ENCODE measurements around the gene DCLK1.

Gene DCLK1

DNA sequence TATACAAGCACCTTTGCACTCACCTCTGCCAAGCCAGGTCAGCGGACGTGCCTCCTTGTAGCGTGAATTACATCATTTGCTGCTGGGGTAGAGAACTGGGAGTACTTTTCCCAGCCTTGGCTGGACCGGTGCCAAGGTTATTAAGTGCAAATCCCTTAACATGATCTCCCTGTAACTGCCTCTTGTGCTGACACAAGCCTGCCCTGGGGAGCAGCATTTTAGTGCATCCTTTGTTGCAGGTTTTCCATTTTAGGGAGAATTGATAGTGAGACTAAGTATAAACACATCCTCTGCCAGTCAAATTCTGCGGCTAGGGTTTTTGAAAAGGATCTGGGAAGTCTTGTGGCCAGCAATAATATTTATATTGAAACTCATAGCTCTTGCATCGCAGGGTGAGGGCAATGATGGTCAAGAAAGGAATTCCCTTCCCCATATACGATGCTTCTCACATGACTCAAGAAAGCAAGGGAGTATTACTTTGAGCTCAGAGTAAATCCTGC lies 32.7 kb upstream of the DCLK1 start:
- Histone ChIP-seq H3K4ac (ENCODE audit: low read depth, low read length) (no peak overlapping the region), H4K8ac (ENCODE audit: low read depth, low read length) (no peak overlapping the region), H3K79me1 (ENCODE audit: low read length) (no peaks in the 10 kb centered on the region), H3K23ac (ENCODE audit: low read length) (no peak overlapping the region), H3K9ac (ENCODE audit: low read length) (no peak overlapping the region), H3K79me2 (ENCODE audit: control insufficient read depth, insufficient read depth, low read length) (no peaks in the 10 kb centered on the region), H3K27ac (ENCODE audit: low read depth, low read length) (no peak overlapping the region), H2BK15ac (replicated peaks; ENCODE audit: low read depth) (no peak overlapping the region), H3K4me1 (ENCODE audit: control insufficient read depth, low read depth, low read length) (no peaks in the 10 kb centered on the region), H2BK5ac (ENCODE audit: low read length) (no peak overlapping the region), H3K4me3 (ENCODE audit: low read length) (no peak overlapping the region), H3K36me3 (ENCODE audit: control insufficient read depth, insufficient read depth, low read length) (no peaks in the 10 kb centered on the region), H2AK5ac (ENCODE audit: low read length) (no peak overlapping the region), H3K27me3 (ENCODE audit: insufficient read depth, low read length, poor library complexity) (no peaks in the 10 kb centered on the region), H3K4me2 (ENCODE audit: low read length) (no peak overlapping the region), H4K5ac (ENCODE audit: low read length) (no peak overlapping the region), H2BK120ac (ENCODE audit: low read depth, low read length) (no peak overlapping the region), H3K18ac (ENCODE audit: low read length) (no peak overlapping the region), H3K56ac (ENCODE audit: low read length) (no peak overlapping the region)
- WGBS (ENCODE audit: extremely low coverage, insufficient coverage, low lambda C conversion rate): no CpG with 5 or more reads among the region's 7 CpGs
- DNase-seq: no peak

DNA sequence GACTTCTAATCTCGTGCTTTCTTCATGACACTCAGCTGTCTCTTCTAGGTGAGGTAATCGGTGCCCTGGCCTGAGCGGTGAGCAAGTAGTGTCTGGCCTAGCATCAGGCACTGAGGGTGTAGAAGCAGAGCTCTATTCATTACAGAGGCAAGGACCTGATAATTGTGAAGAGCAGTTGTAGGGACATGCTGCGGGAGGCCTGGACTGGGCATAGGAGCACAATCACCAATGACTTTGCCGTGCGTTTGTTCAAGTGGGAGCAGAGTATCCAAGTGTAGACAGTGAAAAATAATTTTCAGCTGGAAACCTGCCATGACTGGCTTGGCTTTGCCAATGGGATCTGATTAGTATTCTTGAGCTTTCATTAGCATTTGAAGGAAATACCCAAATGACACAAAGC lies 32.1 kb upstream of the DCLK1 start:
- DNase-seq: peak; percentile 17
- H4K5ac ChIP-seq (ENCODE audit: low read length): no peak overlapping the region
- H3K4me3 ChIP-seq (ENCODE audit: low read length): no peak overlapping the region
- no peak overlapping the region for H2BK5ac ChIP-seq (ENCODE audit: low read length)
- no peak overlapping the region for H3K18ac ChIP-seq (ENCODE audit: low read length)
- H3K4ac ChIP-seq (ENCODE audit: low read depth, low read length): no peak overlapping the region
- no peaks in the 10 kb centered on the region for H3K36me3 ChIP-seq (ENCODE audit: control insufficient read depth, insufficient read depth, low read length)
- H3K9ac ChIP-seq (ENCODE audit: low read length): no peak overlapping the region
- H3K4me2 ChIP-seq (ENCODE audit: low read length): no peak overlapping the region
- no peak overlapping the region for H3K23ac ChIP-seq (ENCODE audit: low read length)
- H3K56ac ChIP-seq (ENCODE audit: low read length): no peak overlapping the region
- H4K8ac ChIP-seq (ENCODE audit: low read depth, low read length): no peak overlapping the region
- H2BK15ac ChIP-seq (replicated peaks; ENCODE audit: low read depth): no peak overlapping the region
- H3K79me1 ChIP-seq (ENCODE audit: low read length): no peaks in the 10 kb centered on the region
- H3K4me1 ChIP-seq (ENCODE audit: control insufficient read depth, low read depth, low read length): no peaks in the 10 kb centered on the region
- no CpG with 5 or more reads among the region's 6 CpGs for WGBS (ENCODE audit: extremely low coverage, insufficient coverage, low lambda C conversion rate)
- H2BK120ac ChIP-seq (ENCODE audit: low read depth, low read length): no peak overlapping the region
- no peak overlapping the region for H2AK5ac ChIP-seq (ENCODE audit: low read length)
- H3K27ac ChIP-seq (ENCODE audit: low read depth, low read length): no peak overlapping the region
- H3K79me2 ChIP-seq (ENCODE audit: control insufficient read depth, insufficient read depth, low read length): no peaks in the 10 kb centered on the region
- no peaks in the 10 kb centered on the region for H3K27me3 ChIP-seq (ENCODE audit: insufficient read depth, low read length, poor library complexity)

DNA sequence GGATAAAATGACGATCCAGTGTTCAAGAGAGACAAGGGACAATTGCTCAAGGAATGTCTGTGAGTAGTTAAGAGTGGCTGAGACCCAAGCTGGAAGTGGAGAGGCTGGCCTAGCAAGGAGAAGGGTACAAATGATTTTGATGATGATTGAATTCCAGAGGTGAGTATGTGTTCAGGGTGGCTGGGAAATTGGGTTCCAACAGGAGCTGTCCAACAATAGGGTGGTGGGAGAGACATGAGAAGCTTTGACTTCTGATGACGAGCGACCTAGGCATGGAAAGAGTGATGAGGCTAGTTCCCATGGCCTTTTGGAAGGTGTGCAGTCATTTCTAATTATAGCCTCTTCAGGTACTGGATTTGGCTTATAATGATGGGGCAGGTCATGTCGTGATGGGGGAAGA lies 29.1 kb upstream of the DCLK1 start:
- H3K4me2 ChIP-seq (ENCODE audit: low read length): no peak overlapping the region
- no peak overlapping the region for H2BK15ac ChIP-seq (replicated peaks; ENCODE audit: low read depth)
- H3K79me2 ChIP-seq (ENCODE audit: control insufficient read depth, insufficient read depth, low read length): no peaks in the 10 kb centered on the region
- H2BK120ac ChIP-seq (ENCODE audit: low read depth, low read length): no peak overlapping the region
- no peak overlapping the region for H4K8ac ChIP-seq (ENCODE audit: low read depth, low read length)
- H3K9ac ChIP-seq (ENCODE audit: low read length): no peak overlapping the region
- WGBS (ENCODE audit: extremely low coverage, insufficient coverage, low lambda C conversion rate): 100% methylated on average over 1 of the region's 4 CpGs
- no peak overlapping the region for H3K18ac ChIP-seq (ENCODE audit: low read length)
- no peak overlapping the region for H3K27ac ChIP-seq (ENCODE audit: low read depth, low read length)
- H4K5ac ChIP-seq (ENCODE audit: low read length): no peak overlapping the region
- no peak overlapping the region for H2AK5ac ChIP-seq (ENCODE audit: low read length)
- no peak overlapping the region for H3K56ac ChIP-seq (ENCODE audit: low read length)
- no peaks in the 10 kb centered on the region for H3K27me3 ChIP-seq (ENCODE audit: insufficient read depth, low read length, poor library complexity)
- H3K23ac ChIP-seq (ENCODE audit: low read length): no peak overlapping the region
- H3K4me1 ChIP-seq (ENCODE audit: control insufficient read depth, low read depth, low read length): no peaks in the 10 kb centered on the region
- no peak overlapping the region for H2BK5ac ChIP-seq (ENCODE audit: low read length)
- no peak overlapping the region for H3K4me3 ChIP-seq (ENCODE audit: low read length)
- H3K4ac ChIP-seq (ENCODE audit: low read depth, low read length): no peak overlapping the region
- no peaks in the 10 kb centered on the region for H3K79me1 ChIP-seq (ENCODE audit: low read length)
- no peak for DNase-seq
- H3K36me3 ChIP-seq (ENCODE audit: control insufficient read depth, insufficient read depth, low read length): no peaks in the 10 kb centered on the region

DNA sequence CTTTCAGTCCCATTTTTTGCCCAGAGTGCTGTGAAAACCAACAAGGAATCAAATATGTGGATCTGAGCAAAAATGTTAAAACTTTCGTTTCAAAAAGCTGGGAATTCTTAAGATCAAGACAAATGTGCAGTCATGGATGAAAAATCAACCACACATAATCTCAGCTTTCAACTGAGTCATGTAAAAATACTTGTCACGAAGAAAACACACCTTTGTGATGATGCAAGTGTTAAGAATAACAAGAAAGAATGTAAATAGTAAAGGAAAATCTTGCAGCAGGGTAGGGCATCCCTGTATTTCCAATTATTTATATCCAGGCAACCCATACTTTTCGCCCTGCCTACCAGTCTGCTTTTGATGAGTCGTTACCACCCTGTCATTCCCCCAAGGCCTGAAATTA lies 27.4 kb upstream of the DCLK1 start:
- Histone ChIP-seq H3K79me2 (ENCODE audit: control insufficient read depth, insufficient read depth, low read length) (no peaks in the 10 kb centered on the region), H3K27ac (ENCODE audit: low read depth, low read length) (no peak overlapping the region), H3K9ac (ENCODE audit: low read length) (no peak overlapping the region), H3K56ac (ENCODE audit: low read length) (no peak overlapping the region), H2BK15ac (replicated peaks; ENCODE audit: low read depth) (no peak overlapping the region), H4K5ac (ENCODE audit: low read length) (no peak overlapping the region), H2BK5ac (ENCODE audit: low read length) (no peak overlapping the region), H3K79me1 (ENCODE audit: low read length) (no peaks in the 10 kb centered on the region), H3K27me3 (ENCODE audit: insufficient read depth, low read length, poor library complexity) (no peaks in the 10 kb centered on the region), H3K4ac (ENCODE audit: low read depth, low read length) (no peak overlapping the region), H3K23ac (ENCODE audit: low read length) (no peak overlapping the region), H3K18ac (ENCODE audit: low read length) (no peak overlapping the region), H3K4me1 (ENCODE audit: control insufficient read depth, low read depth, low read length) (no peaks in the 10 kb centered on the region), H3K4me2 (ENCODE audit: low read length) (no peak overlapping the region), H3K36me3 (ENCODE audit: control insufficient read depth, insufficient read depth, low read length) (no peaks in the 10 kb centered on the region), H2BK120ac (ENCODE audit: low read depth, low read length) (no peak overlapping the region), H4K8ac (ENCODE audit: low read depth, low read length) (no peak overlapping the region), H3K4me3 (ENCODE audit: low read length) (no peak overlapping the region), H2AK5ac (ENCODE audit: low read length) (no peak overlapping the region)
- no peak for DNase-seq
- no CpG with 5 or more reads among the region's 4 CpGs for WGBS (ENCODE audit: extremely low coverage, insufficient coverage, low lambda C conversion rate)

DNA sequence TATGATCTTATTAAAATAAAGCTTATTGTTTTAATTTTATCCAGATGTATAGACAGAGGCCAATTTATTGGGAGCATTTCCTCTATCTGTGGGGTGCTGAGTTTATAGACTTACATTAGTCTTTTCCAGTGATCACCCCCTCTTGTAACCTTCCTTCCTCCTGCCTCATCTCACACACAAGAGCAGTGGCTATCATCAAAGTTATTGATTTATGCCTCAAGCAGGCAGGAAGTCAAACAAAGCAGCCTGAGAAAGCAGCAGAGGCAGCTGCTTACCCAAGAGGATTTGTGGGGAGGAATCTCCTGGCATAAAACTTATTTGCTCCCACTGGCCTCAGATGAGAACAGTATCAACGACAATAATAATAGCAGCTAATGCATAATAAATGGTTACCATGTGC lies 26.3 kb upstream of the DCLK1 start:
- Histone ChIP-seq H3K27me3 (ENCODE audit: insufficient read depth, low read length, poor library complexity) (no peaks in the 10 kb centered on the region), H3K79me2 (ENCODE audit: control insufficient read depth, insufficient read depth, low read length) (no peaks in the 10 kb centered on the region), H3K18ac (ENCODE audit: low read length) (no peak overlapping the region), H2AK5ac (ENCODE audit: low read length) (no peak overlapping the region), H3K36me3 (ENCODE audit: control insufficient read depth, insufficient read depth, low read length) (no peaks in the 10 kb centered on the region), H3K4me1 (ENCODE audit: control insufficient read depth, low read depth, low read length) (no peaks in the 10 kb centered on the region), H3K23ac (ENCODE audit: low read length) (no peak overlapping the region), H2BK15ac (replicated peaks; ENCODE audit: low read depth) (no peak overlapping the region), H3K27ac (ENCODE audit: low read depth, low read length) (no peak overlapping the region), H3K4ac (ENCODE audit: low read depth, low read length) (peak overlapping the region; percentile 11), H3K79me1 (ENCODE audit: low read length) (no peaks in the 10 kb centered on the region), H3K9ac (ENCODE audit: low read length) (no peak overlapping the region), H2BK120ac (ENCODE audit: low read depth, low read length) (no peak overlapping the region), H3K4me2 (ENCODE audit: low read length) (no peak overlapping the region), H3K56ac (ENCODE audit: low read length) (no peak overlapping the region), H3K4me3 (ENCODE audit: low read length) (no peak overlapping the region), H4K8ac (ENCODE audit: low read depth, low read length) (no peak overlapping the region), H4K5ac (ENCODE audit: low read length) (no peak overlapping the region), H2BK5ac (ENCODE audit: low read length) (no peak overlapping the region)
- no CpG with 5 or more reads among the region's 1 CpG for WGBS (ENCODE audit: extremely low coverage, insufficient coverage, low lambda C conversion rate)
- no peak for DNase-seq

DNA sequence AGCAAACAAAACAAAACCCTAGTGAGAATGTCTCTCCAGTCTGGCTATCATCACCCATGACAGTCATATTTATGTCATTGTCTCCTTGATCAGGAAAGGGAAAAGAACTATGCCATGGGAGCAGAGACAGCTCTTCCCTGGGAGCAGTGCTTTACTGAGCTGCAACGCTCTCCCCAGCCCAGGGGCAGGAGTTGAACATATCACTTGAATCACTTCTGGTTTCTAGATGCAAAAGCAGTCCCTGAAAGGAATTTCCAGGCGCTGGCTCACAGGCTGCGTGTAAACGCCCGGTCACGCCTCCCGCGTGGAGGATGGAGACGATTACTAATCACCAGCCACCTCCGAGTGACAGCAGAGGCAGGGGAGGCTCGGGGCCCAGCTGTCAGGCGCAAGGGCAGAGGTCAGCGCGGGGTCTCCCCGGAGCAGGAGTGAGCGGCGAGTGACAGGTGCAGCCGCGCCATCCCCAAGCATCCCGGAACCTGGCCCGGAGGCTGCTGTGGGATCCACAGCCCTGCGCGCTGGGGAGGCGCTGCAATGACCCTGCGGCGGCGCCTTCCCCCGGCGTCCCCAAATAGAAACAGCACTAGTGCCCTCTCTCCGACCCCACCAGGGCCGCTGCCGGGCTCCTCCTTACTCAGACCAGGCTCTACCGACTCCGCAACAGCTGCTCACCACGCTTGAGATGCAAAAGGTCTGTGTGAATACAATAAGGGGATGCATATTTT lies 23.5 kb upstream of the DCLK1 start:
- no peak overlapping the region for H4K8ac ChIP-seq (ENCODE audit: low read depth, low read length)
- no peak overlapping the region for H3K9ac ChIP-seq (ENCODE audit: low read length)
- H3K18ac ChIP-seq (ENCODE audit: low read length): no peak overlapping the region
- no peaks in the 10 kb centered on the region for H3K79me1 ChIP-seq (ENCODE audit: low read length)
- no peak overlapping the region for H3K56ac ChIP-seq (ENCODE audit: low read length)
- no CpG with 5 or more reads among the region's 35 CpGs for WGBS (ENCODE audit: extremely low coverage, insufficient coverage, low lambda C conversion rate)
- H2AK5ac ChIP-seq (ENCODE audit: low read length): no peak overlapping the region
- no peak overlapping the region for H4K5ac ChIP-seq (ENCODE audit: low read length)
- H2BK15ac ChIP-seq (replicated peaks; ENCODE audit: low read depth): no peak overlapping the region
- no peaks in the 10 kb centered on the region for H3K79me2 ChIP-seq (ENCODE audit: control insufficient read depth, insufficient read depth, low read length)
- H3K27ac ChIP-seq (ENCODE audit: low read depth, low read length): no peak overlapping the region
- H3K36me3 ChIP-seq (ENCODE audit: control insufficient read depth, insufficient read depth, low read length): no peaks in the 10 kb centered on the region
- H3K4ac ChIP-seq (ENCODE audit: low read depth, low read length): no peak overlapping the region
- no peaks in the 10 kb centered on the region for H3K27me3 ChIP-seq (ENCODE audit: insufficient read depth, low read length, poor library complexity)
- H3K23ac ChIP-seq (ENCODE audit: low read length): no peak overlapping the region
- H3K4me1 ChIP-seq (ENCODE audit: control insufficient read depth, low read depth, low read length): no peaks in the 10 kb centered on the region
- DNase-seq: peak; percentile 30
- no peak overlapping the region for H2BK5ac ChIP-seq (ENCODE audit: low read length)
- H2BK120ac ChIP-seq (ENCODE audit: low read depth, low read length): no peak overlapping the region
- no peak overlapping the region for H3K4me3 ChIP-seq (ENCODE audit: low read length)
- H3K4me2 ChIP-seq (ENCODE audit: low read length): peak overlapping the region; percentile 24

Data from mesendoderm (in vitro differentiated cells).